Keratinocyte (primary cell): ENCODE results near the gene NEK2. TPM values are rescaled to one million over a fixed set of nuclear protein-coding genes. Genes with fewer than 3 reads are reported as not detected.

Experiments
- DNase-seq: peaks from one replicate; pipeline ENCODE4 v3.0.0-alpha.2; 2011; ENCODE audit warnings: low read depth, missing footprints, low spot score
- FAIRE-seq: peaks from 2 replicates; lab custom pipeline; 2011; peaks lifted over from hg19 to GRCh38; lab: Jason Lieb, UNC
- H2AFZ ChIP-seq: 2 replicates; pipeline ENCODE4 v1.6.0; 2012; ENCODE audit warnings: low read length, control low read depth, inconsistent platforms; ENCODE audit not compliant: control insufficient read depth
- H3K27ac ChIP-seq: 2 replicates; pipeline ENCODE4 v1.5.1; 2011; ENCODE audit warnings: low read length; ENCODE audit not compliant: control insufficient read depth, insufficient read depth
- H3K27me3 ChIP-seq: 3 replicates; pipeline ENCODE4 v1.6.0; 2011; ENCODE audit warnings: low read length; ENCODE audit not compliant: control insufficient read depth, insufficient read depth; ENCODE audit errors: extremely low read depth
- H3K36me3 ChIP-seq, 2 experiments: 2 replicates in 1 of 2; 3 replicates in 1 of 2; pipeline ENCODE4 v1.5.1; 2011; ENCODE audit warnings: low read length in 2 of 2, mild to moderate bottlenecking in 1 of 2; ENCODE audit not compliant: control insufficient read depth in 2 of 2, insufficient read depth in 2 of 2; ENCODE audit errors: extremely low read depth in 1 of 2
- H3K4me1 ChIP-seq: 3 replicates; pipeline ENCODE4 v1.5.1; 2011; ENCODE audit warnings: low read length; ENCODE audit not compliant: control insufficient read depth, insufficient read depth; ENCODE audit errors: extremely low read depth
- H3K4me2 ChIP-seq: 3 replicates; pipeline ENCODE4 v1.6.0; 2011; ENCODE audit warnings: low read depth, low read length; ENCODE audit not compliant: control insufficient read depth, insufficient read depth; ENCODE audit errors: extremely low read depth
- H3K4me3 ChIP-seq, 3 experiments: fragments of 200-600 bp in 1 of 3; sonication (generic) in 1 of 3; 2 replicates in 2 of 3; 3 replicates in 1 of 3; pipeline ENCODE4 v1.5.1; 2011 to 2016; ENCODE audit warnings: low read length in 3 of 3, mild to moderate bottlenecking in 3 of 3, control low read depth in 2 of 3, inconsistent platforms in 1 of 3, low read depth in 1 of 3, mixed read lengths in 1 of 3, mixed run types in 1 of 3, moderate library complexity in 1 of 3; ENCODE audit not compliant: control insufficient read depth in 2 of 3, insufficient read depth in 2 of 3; ENCODE audit errors: extremely low read depth in 1 of 3
- H3K79me2 ChIP-seq: 2 replicates; pipeline ENCODE4 v1.6.0; 2012; ENCODE audit warnings: low read length; ENCODE audit not compliant: control insufficient read depth, insufficient read depth
- H3K9ac ChIP-seq: 3 replicates; pipeline ENCODE4 v1.6.0; 2011; ENCODE audit warnings: low read length; ENCODE audit not compliant: control insufficient read depth, insufficient read depth; ENCODE audit errors: extremely low read depth
- H3K9me1 ChIP-seq: 3 replicates; pipeline ENCODE4 v1.6.0; 2011; ENCODE audit warnings: low read length; ENCODE audit not compliant: control insufficient read depth, insufficient read depth; ENCODE audit errors: extremely low read depth
- H3K9me3 ChIP-seq: 2 replicates; pipeline ENCODE4 v1.5.1; 2012; ENCODE audit warnings: low read depth, low read length; ENCODE audit not compliant: control insufficient read depth
- H4K20me1 ChIP-seq: 3 replicates; pipeline ENCODE4 v1.6.0; 2011; ENCODE audit warnings: low read length; ENCODE audit not compliant: control insufficient read depth, insufficient read depth; ENCODE audit errors: extremely low read depth
- CTCF ChIP-seq, 3 experiments: IDR thresholded peaks in 1 of 3; conservative IDR thresholded peaks in 1 of 3; optimal IDR thresholded peaks in 1 of 3; 2 replicates in 2 of 3; 3 replicates in 1 of 3; pipeline versions ENCODE3 to v1.5.1; 2011; ENCODE audit warnings: low read length in 3 of 3, mild to moderate bottlenecking in 3 of 3, moderate library complexity in 2 of 3, control low read depth in 1 of 3, inconsistent platforms in 1 of 3; ENCODE audit not compliant: insufficient read depth in 2 of 3; ENCODE audit errors: extremely low read depth in 1 of 3
- EZH2 ChIP-seq: IDR thresholded peaks from one replicate; pipeline ENCODE4 v1.6.1; 2012; ENCODE audit warnings: inconsistent platforms, mild to moderate bottlenecking, low read length, moderate library complexity
- dilution Hi-C: fragments of 300-500 bp; cut with MboI; formaldehyde crosslinking; loops from one replicate; pipeline ENCODE4 v1.7.0; 2020; ENCODE audit warnings: low sequenced_read_pairs; ENCODE audit not compliant: extremely low pct_ligation_motif_present
- polyA plus RNA-seq, 5 experiments: library from polyadenylated mRNA; depleted of rRNA in 3 of 5; stranded (reverse) in 3 of 5; stranded (forward) in 1 of 5; unstranded in 1 of 5; fragments of >200 nt; gene quantifications; 1 replicate in 1 of 5; 2 replicates in 3 of 5; 3 replicates in 1 of 5; pipeline versions ENCODE4 v1.2.1 to v1.2.3, GENCODE V29; 2011 to 2012; ENCODE audit warnings: missing spikeins in 2 of 5, low read depth in 1 of 5, low replicate concordance in 1 of 5

Gene NEK2
- polyA plus RNA-seq, 1 donor (not counting 4 experiments of a cell fraction or from before 2014, with no cell fraction given): 10.8 TPM

GRCh38 chr1:211621447-211622198 lies 53.8 kb downstream of the NEK2 start:
- no peak overlapping the region for H3K4me3 ChIP-seq
- no peak overlapping the region for H2AFZ ChIP-seq

GRCh38 chr1:211620097-211620496 lies 55.3 kb downstream of the NEK2 start:
- Histone ChIP-seq H4K20me1 (no peaks in the 10 kb centered on the region), H2AFZ (no peak overlapping the region), H3K79me2 (no peaks in the 10 kb centered on the region), H3K9me1 (no peaks in the 10 kb centered on the region), H3K4me2 (no peak overlapping the region), H3K9ac (no peak overlapping the region), H3K36me3 (no peaks in the 10 kb centered on the region), H3K4me1 (no peaks in the 10 kb centered on the region), H3K27me3 (peaks cover 11% of the 10 kb centered on the region), H3K9me3 (no peaks in the 10 kb centered on the region), H3K4me3 (no peak overlapping the region), H3K27ac (no peak overlapping the region)
- dilution Hi-C loops: no loop called here
- DNase-seq (no peak), FAIRE-seq (no peak)
- TF ChIP-seq CTCF (optimal IDR thresholded peaks at IDR 0.05 in 1 of 3, IDR thresholded peaks at IDR 0.05 in 1 of 3, conservative IDR thresholded peaks at IDR 0.05 in 1 of 3; ENCODE audit: extremely low read depth in 1 of 3, insufficient read depth in 2 of 3, low read length in 3 of 3) (no peak), EZH2 (no peak)

More at GRCh38 chr1:211621447-211622198, 53.8 kb downstream of the NEK2 start:
- H3K27me3 ChIP-seq: peaks cover 12% of the 10 kb centered on the region
- dilution Hi-C loops: no loop called here
- DNase-seq (no peak), FAIRE-seq (no peak)
- H3K79me2 ChIP-seq: no peaks in the 10 kb centered on the region
- H3K9ac ChIP-seq: no peak overlapping the region
- H3K36me3 ChIP-seq: no peaks in the 10 kb centered on the region
- no peak overlapping the region for H3K27ac ChIP-seq
- H3K9me3 ChIP-seq: no peaks in the 10 kb centered on the region
- H3K4me2 ChIP-seq: no peak overlapping the region
- no peaks in the 10 kb centered on the region for H3K9me1 ChIP-seq
- H3K4me1 ChIP-seq: no peaks in the 10 kb centered on the region
- H4K20me1 ChIP-seq: no peaks in the 10 kb centered on the region
- TF ChIP-seq EZH2 (no peak), CTCF (optimal IDR thresholded peaks at IDR 0.05 in 1 of 3, IDR thresholded peaks at IDR 0.05 in 1 of 3, conservative IDR thresholded peaks at IDR 0.05 in 1 of 3; ENCODE audit: extremely low read depth in 1 of 3, insufficient read depth in 2 of 3, low read length in 3 of 3) (no peak)
